ENCODE data around the gene CDKAL1.
A peak's percentile ranks its signal among the peaks of the same experiment; 100 is the strongest.

DNA sequence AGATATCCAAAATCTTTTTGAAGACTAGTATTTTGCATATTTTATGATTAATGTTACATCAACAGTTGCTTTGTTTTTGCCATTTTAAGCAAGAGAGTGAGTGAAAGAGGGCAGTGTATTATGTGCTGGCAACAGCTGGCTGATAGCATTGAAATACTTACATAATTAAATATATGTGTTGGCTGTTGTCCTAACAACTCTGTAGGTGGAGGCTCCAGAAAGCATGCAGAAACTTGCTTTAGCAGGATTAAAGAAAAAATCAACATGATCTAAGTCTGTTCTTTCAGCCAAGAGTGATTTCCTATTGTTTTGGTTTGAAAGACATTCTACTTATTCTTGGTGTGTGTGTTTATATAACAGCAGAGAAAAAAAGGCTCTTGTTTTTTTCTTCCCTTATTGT is 127.5 kb downstream of the CDKAL1 start:
- TF ChIP-seq POLR2A (IDR thresholded peaks at IDR 0.05) (no peak), POLR2AphosphoS5 (IDR thresholded peaks at IDR 0.05; ENCODE audit: insufficient read depth in 1 of 2, low read depth in 1 of 2) (peak in 1 of 2 donors; percentile 79)
- TF ChIP-seq, protein P1, sequence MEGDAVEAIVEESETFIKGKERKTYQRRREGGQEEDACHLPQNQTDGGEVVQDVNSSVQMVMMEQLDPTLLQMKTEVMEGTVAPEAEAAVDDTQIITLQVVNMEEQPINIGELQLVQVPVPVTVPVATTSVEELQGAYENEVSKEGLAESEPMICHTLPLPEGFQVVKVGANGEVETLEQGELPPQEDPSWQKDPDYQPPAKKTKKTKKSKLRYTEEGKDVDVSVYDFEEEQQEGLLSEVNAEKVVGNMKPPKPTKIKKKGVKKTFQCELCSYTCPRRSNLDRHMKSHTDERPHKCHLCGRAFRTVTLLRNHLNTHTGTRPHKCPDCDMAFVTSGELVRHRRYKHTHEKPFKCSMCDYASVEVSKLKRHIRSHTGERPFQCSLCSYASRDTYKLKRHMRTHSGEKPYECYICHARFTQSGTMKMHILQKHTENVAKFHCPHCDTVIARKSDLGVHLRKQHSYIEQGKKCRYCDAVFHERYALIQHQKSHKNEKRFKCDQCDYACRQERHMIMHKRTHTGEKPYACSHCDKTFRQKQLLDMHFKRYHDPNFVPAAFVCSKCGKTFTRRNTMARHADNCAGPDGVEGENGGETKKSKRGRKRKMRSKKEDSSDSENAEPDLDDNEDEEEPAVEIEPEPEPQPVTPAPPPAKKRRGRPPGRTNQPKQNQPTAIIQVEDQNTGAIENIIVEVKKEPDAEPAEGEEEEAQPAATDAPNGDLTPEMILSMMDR (IDR thresholded peaks at IDR 0.05): no peak

Data from vagina (tissue), 2 donors.